ENCODE results near the gene SMAD2.

Gene SMAD2

DNA sequence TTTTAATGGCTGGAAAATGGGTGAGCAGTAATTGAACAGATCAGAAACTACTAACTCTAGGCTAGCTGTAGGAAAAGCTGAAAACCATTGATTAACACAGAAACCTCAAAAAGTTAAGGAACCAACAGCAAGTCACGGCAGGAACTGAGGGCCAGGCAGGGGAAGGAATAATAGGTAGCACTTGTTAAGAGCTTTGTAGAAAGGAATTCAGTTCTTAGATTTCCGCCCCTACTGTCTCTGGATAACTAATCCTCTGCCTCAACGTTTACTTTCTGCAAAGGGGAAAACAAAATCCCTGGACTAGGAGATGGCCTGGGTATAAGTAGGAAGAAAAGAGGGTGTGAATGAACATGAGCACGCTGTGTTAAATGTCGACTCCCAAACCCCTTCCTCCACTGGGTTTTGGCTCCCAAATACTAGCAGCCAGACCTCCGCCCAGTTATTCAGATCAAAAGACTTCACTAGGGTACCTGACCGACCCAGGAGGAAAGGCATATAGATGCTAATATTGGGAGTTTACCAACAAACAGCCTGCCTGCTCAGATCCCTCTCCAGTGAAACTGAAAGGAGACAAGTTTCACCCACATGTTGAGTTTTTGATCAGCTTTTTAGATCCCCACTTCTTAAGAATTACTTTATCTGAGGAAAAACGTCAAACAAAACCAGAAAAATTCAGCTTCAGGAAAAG, 12.4 kb downstream of the SMAD2 start:
- H3K27ac Mint-ChIP-seq: peak overlapping the region; percentile 94
- peak; percentile 40 for DNase-seq
- peaks cover 95% of the 10 kb centered on the region for H3K4me1 Mint-ChIP-seq (ENCODE audit: low read depth)
- peak overlapping the region; percentile 59 for H3K4me3 Mint-ChIP-seq
- no peaks in the 10 kb centered on the region for H3K9me3 Mint-ChIP-seq
- no peaks in the 10 kb centered on the region for H3K27me3 Mint-ChIP-seq
- peaks cover 75% of the 10 kb centered on the region for H3K36me3 Mint-ChIP-seq (ENCODE audit: low read depth)

DNA sequence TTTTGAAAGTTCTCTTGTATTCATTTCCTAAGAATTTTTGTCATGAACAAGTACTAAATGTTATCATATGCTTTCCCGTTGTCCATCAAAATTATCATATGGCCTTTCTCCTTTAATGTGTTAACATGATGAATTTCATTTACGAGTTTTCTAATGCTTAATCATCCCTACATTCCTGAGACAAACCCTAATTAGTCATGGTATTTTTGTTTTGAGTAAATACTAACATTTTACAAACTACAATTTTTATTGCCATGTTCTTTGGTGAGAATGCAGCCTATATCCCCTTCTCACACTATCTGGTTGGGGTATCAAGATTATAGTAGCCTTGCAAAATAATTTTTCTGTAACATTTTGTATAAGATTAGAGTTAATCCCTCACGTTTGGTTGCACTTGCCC, 14.5 kb downstream of the SMAD2 start:
- DNase-seq: no peak
- Mint-ChIP-seq H3K27me3 (no peaks in the 10 kb centered on the region), H3K27ac (peak overlapping the region; percentile 72), H3K4me3 (no peak overlapping the region), H3K9me3 (no peaks in the 10 kb centered on the region), H3K4me1 (ENCODE audit: low read depth) (peaks cover 99% of the 10 kb centered on the region), H3K36me3 (ENCODE audit: low read depth) (peaks cover 77% of the 10 kb centered on the region)

DNA sequence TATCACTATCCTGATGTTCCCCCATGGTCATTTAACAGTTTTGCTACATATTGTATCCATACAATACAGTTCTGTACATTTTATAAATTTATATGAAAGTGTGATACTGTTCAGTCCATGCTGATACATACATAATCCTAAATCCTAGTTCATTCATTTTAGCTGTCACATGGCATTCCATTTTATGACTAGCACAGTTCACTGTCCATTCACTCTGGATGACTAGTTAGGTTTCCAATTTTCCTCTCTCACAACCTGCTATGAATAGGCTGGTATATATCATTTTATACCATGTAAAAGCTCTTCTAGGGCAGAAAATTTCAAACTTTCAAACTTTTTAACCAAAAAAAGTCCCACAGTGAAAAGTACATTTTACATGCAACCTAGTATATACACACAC, 15.2 kb downstream of the SMAD2 start:
- H3K4me1 Mint-ChIP-seq (ENCODE audit: low read depth): peaks cover 99% of the 10 kb centered on the region
- H3K36me3 Mint-ChIP-seq (ENCODE audit: low read depth): peaks cover 77% of the 10 kb centered on the region
- H3K27me3 Mint-ChIP-seq: no peaks in the 10 kb centered on the region
- no peak overlapping the region for H3K4me3 Mint-ChIP-seq
- H3K9me3 Mint-ChIP-seq: no peaks in the 10 kb centered on the region
- peak overlapping the region; percentile 72 for H3K27ac Mint-ChIP-seq
- no peak for DNase-seq

GRCh38 chr18:47912794-47913585, 17.5 kb downstream of the SMAD2 start:
- peak overlapping the region; percentile 84 for H3K27ac Mint-ChIP-seq
- peaks cover 98% of the 10 kb centered on the region for H3K4me1 Mint-ChIP-seq (ENCODE audit: low read depth)
- peak overlapping the region; percentile 63 for H3K4me3 Mint-ChIP-seq
- no peak for DNase-seq
- no peaks in the 10 kb centered on the region for H3K9me3 Mint-ChIP-seq
- H3K27me3 Mint-ChIP-seq: no peaks in the 10 kb centered on the region
- peaks cover 78% of the 10 kb centered on the region for H3K36me3 Mint-ChIP-seq (ENCODE audit: low read depth)

GRCh38 chr18:47912343-47912742, 18.1 kb downstream of the SMAD2 start:
- no peak for DNase-seq
- Mint-ChIP-seq H3K27ac (peak overlapping the region; percentile 84), H3K4me3 (peak overlapping the region; percentile 63)

DNA sequence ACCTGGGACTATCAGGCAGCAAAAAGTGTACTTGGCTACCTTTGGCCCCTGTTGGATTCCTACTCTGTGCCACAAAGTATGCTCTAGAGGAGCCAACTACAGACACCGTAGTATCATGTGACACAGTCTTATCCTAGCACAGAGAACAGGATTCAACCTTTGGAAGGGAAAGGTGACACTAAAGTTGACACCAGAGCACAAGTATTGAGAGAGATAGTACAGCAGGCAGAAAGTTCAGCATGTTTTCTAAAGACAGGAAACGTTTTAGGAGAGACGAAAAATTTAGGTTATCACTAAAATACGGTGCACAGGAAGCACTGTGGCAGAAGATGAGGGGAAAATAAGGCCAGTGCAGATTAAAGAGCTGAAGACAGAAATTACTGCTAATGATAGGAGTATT, 18.6 kb downstream of the SMAD2 start:
- Mint-ChIP-seq H3K27me3 (no peaks in the 10 kb centered on the region), H3K27ac (peak overlapping the region; percentile 84), H3K36me3 (ENCODE audit: low read depth) (peaks cover 78% of the 10 kb centered on the region), H3K4me1 (ENCODE audit: low read depth) (peaks cover 98% of the 10 kb centered on the region), H3K9me3 (peaks cover 4% of the 10 kb centered on the region), H3K4me3 (peak overlapping the region; percentile 63)
- DNase-seq: no peak

More at GRCh38 chr18:47912343-47912742, 18.1 kb downstream of the SMAD2 start:
- peaks cover 78% of the 10 kb centered on the region for H3K36me3 Mint-ChIP-seq (ENCODE audit: low read depth)
- peaks cover 98% of the 10 kb centered on the region for H3K4me1 Mint-ChIP-seq (ENCODE audit: low read depth)
- H3K9me3 Mint-ChIP-seq: no peaks in the 10 kb centered on the region
- H3K27me3 Mint-ChIP-seq: no peaks in the 10 kb centered on the region

DNA sequence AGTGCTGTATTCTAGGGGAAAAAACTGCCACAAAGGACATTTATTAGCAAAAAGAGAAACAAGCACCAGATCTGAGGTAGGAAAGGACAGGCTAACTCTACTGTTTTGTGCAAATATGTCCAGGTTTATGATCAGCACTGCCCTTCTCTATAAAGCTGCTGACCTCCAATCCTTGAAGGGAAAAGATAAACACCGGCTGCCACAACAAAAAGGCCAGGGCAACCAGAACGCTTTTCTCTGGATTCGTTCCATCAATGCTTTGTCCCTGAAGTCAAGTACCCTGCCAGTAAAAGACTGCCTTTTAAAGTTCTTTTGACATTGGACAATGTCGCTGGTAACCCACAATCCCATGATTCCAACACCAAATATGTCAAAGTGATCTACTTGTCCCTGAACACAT, 21.0 kb downstream of the SMAD2 start:
- Mint-ChIP-seq H3K9me3 (peaks cover 12% of the 10 kb centered on the region), H3K27me3 (no peaks in the 10 kb centered on the region), H3K36me3 (ENCODE audit: low read depth) (peaks cover 87% of the 10 kb centered on the region), H3K27ac (peak overlapping the region; percentile 80), H3K4me3 (no peak overlapping the region), H3K4me1 (ENCODE audit: low read depth) (peaks cover 98% of the 10 kb centered on the region)
- no peak for DNase-seq

DNA sequence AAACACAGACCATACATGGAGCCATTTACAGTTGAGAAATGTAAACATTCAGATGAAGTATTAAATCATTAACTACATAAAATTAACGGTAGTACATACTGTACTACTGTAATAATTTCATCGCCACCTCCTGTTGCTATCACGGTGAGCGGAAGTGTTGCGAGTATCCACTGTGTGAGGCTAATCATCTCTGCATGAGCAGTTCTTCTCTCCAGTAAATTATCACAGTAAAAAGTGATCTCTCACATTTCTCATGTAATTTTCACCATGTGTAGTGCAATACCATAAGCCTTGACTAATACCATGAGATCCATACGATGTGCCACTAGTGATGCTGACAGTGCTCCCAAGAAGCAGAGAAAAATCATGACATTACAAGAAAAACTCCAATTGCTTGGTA, 21.9 kb downstream of the SMAD2 start:
- Mint-ChIP-seq H3K4me1 (ENCODE audit: low read depth) (peaks cover 98% of the 10 kb centered on the region), H3K9me3 (peaks cover 20% of the 10 kb centered on the region), H3K27me3 (no peaks in the 10 kb centered on the region), H3K27ac (no peak overlapping the region), H3K4me3 (no peak overlapping the region), H3K36me3 (ENCODE audit: low read depth) (peaks cover 95% of the 10 kb centered on the region)
- no peak for DNase-seq

DNA sequence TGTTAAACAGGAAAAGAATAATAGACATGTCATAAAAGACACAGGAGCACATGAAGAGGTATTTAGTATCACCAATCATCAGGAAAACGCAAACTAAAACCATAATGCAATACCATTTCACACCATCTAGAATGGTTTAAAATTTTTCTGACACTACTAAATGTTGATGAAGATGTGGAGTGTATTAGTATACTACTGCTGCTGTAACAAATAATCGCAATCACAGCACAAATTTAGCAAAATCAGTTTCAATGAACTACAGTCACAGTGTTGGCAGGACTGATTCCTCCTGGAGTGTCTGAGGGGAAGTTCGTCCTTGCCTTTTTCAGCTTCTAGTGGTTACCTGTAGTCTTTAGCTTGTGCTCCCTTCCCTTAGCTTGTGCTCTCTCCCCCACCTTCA, 24.1 kb downstream of the SMAD2 start:
- DNase-seq: no peak
- Mint-ChIP-seq H3K36me3 (ENCODE audit: low read depth) (peaks cover 93% of the 10 kb centered on the region), H3K4me1 (ENCODE audit: low read depth) (peaks cover 98% of the 10 kb centered on the region), H3K4me3 (no peak overlapping the region), H3K27ac (peak overlapping the region; percentile 88), H3K9me3 (peaks cover 23% of the 10 kb centered on the region), H3K27me3 (no peaks in the 10 kb centered on the region)

- peaks cover 88% of the 10 kb centered on the region for H3K36me3 Mint-ChIP-seq (ENCODE audit: low read depth)
- peaks cover 23% of the 10 kb centered on the region for H3K9me3 Mint-ChIP-seq
- no peaks in the 10 kb centered on the region for H3K27me3 Mint-ChIP-seq
- no peak overlapping the region for H3K4me3 Mint-ChIP-seq
- no peak for DNase-seq
- peak overlapping the region; percentile 88 for H3K27ac Mint-ChIP-seq
- peaks cover 95% of the 10 kb centered on the region for H3K4me1 Mint-ChIP-seq (ENCODE audit: low read depth)
Measured at GRCh38 chr18:47903809-47904208, 26.6 kb downstream of the SMAD2 start.

- peaks cover 18% of the 10 kb centered on the region for H3K9me3 Mint-ChIP-seq
- DNase-seq: no peak
- peak overlapping the region; percentile 50 for H3K4me3 Mint-ChIP-seq
- H3K4me1 Mint-ChIP-seq (ENCODE audit: low read depth): peaks cover 95% of the 10 kb centered on the region
- peaks cover 87% of the 10 kb centered on the region for H3K36me3 Mint-ChIP-seq (ENCODE audit: low read depth)
- peak overlapping the region; percentile 88 for H3K27ac Mint-ChIP-seq
- H3K27me3 Mint-ChIP-seq: no peaks in the 10 kb centered on the region
Measured at GRCh38 chr18:47901624-47902362, 28.7 kb downstream of the SMAD2 start.

DNA sequence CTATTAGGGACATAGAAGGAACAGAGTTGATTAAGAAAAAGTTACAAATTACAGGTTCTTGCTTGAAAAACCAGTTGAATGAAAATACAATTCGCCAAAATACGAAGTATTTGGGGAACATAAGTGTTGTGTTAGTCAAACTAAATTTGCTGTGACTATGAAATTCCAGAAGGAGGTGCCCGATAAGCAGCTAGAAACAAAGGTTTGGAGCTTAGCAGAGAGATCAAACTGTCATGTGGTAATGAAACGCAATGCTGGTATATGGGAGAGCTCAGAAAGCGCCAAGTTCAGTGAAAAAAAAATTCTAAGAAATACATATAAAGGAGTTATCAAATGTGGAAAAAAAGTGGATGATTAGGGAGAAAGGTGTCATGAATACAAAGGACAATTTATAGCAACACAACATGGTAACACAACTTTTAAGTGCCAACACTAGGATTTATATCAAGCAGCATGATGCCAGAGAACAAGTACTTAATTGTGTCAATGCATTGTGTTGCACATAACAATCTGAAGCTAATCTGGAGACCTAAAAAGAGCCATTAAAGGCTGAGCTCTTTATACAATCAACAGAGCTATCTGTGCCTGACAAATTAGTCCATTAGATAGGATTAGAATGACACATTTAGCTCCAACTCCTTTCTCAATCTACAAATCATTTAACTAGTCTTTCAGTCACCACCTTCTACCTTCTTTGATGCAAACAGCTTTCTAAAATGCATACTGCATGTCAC, 31.2 kb downstream of the SMAD2 start:
- Mint-ChIP-seq H3K4me1 (ENCODE audit: low read depth) (peaks cover 96% of the 10 kb centered on the region), H3K27ac (no peak overlapping the region), H3K36me3 (ENCODE audit: low read depth) (peaks cover 87% of the 10 kb centered on the region)

DNA sequence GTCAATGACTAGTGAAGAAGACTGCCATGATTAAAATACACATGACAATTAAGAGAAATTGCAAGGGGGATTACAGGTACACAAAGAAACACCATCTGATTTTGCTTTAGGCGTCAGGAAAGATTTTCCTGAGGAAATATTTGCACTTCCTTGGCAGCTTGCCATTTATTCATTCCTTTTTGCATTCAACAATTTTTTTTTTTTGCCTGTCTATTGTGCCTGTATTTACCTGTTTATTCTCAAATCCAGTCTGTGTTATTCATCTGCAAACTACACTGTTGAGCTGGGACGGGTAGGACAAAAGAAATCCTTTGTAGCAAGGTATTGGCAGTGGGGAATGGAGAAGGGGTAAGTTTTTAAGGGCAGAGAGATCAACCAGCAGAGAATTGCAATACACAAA, 31.8 kb downstream of the SMAD2 start:
- Mint-ChIP-seq H3K9me3 (peaks cover 4% of the 10 kb centered on the region), H3K27ac (no peak overlapping the region), H3K4me1 (ENCODE audit: low read depth) (peaks cover 96% of the 10 kb centered on the region), H3K27me3 (no peaks in the 10 kb centered on the region), H3K4me3 (no peak overlapping the region), H3K36me3 (ENCODE audit: low read depth) (peaks cover 87% of the 10 kb centered on the region)
- DNase-seq: no peak

More for the DNA sequence above, 31.2 kb downstream of the SMAD2 start:
- DNase-seq: no peak
- Mint-ChIP-seq H3K9me3 (peaks cover 8% of the 10 kb centered on the region), H3K27me3 (no peaks in the 10 kb centered on the region), H3K4me3 (no peak overlapping the region)

DNA sequence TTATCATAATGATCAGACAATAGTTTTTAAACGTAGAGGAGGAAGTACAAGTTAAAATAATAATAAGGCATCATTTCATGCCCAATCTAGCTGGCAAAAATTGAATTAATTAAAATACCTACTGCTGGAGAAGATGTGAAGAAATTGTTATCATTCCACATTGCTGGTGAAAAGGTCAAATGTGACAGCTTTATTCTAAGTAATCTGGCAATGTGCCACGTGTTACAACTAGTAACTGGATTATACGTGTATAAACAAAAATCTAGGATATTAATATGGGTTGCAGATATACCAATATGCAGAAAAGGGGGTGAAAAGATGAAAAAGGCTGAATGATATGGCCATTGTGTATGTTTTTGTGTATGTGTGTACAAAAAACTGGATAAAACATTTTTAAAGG, 32.4 kb downstream of the SMAD2 start:
- no peaks in the 10 kb centered on the region for H3K9me3 Mint-ChIP-seq
- H3K4me3 Mint-ChIP-seq: no peak overlapping the region
- no peak overlapping the region for H3K27ac Mint-ChIP-seq
- no peaks in the 10 kb centered on the region for H3K27me3 Mint-ChIP-seq
- no peak for DNase-seq
- peaks cover 85% of the 10 kb centered on the region for H3K36me3 Mint-ChIP-seq (ENCODE audit: low read depth)
- peaks cover 93% of the 10 kb centered on the region for H3K4me1 Mint-ChIP-seq (ENCODE audit: low read depth)

Data from activated T-cell treated with anti-CD3 and anti-CD28 coated beads, Interleukin-2, amount 50 U/mL, for 24 hours (primary cell).